ENCODE data around the gene KCND3.

KCND3 gene

GRCh38 chr1:111848852-111849545 lies 140.5 kb downstream of the KCND3 start:
- DNase-seq (ENCODE audit: low read depth, low spot score), result no peak

DNA sequence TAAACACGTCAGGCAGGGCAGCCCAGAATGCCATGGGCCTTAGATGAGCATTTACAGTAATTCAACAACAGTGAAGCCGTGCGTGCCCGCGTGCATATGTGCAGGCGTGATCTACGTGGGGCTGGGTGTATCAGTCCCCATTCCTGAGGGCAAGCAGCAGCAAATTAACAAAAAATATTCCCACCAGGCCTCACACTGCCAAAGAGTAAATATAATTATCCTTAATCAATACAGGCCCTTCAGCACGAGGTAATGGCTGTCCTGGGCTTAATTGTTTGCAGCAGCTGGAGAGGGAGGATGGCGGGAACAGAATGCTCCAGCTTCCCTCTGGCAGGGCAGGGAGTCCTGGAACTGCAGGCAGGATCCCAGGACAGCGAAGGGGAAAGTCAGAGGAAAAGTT lies 142.0 kb downstream of the KCND3 start:
- no peak for DNase-seq (ENCODE audit: low read depth, low spot score)

DNA sequence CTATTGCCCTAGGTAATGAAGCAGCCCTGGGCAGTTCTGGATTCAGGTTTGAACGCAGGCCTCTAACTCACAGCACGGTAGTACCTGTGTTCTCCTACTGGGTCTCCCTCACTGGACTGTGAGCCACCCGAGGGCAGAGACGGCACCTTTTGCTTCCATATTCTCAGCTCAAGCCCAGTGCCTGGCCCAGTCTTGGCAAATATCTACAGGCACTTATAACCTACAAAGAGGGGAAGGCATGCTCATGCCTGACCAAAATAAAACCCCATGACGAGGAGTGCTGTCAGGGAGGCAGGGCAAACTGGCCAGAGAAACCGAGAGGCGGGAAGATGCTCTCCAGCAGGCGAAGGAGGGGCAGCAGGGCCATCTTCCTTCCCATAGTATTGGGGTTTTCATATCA lies 142.6 kb downstream of the KCND3 start:
- DNase-seq (ENCODE audit: low read depth, low spot score), result no peak

GRCh38 chr1:111843177-111843576 lies 146.3 kb downstream of the KCND3 start:
- no peak for DNase-seq (ENCODE audit: low read depth, low spot score)

GRCh38 chr1:111842411-111842810 lies 147.1 kb downstream of the KCND3 start:
- no peak for DNase-seq (ENCODE audit: low read depth, low spot score)

GRCh38 chr1:111841746-111842145 lies 147.7 kb downstream of the KCND3 start:
- no peak for DNase-seq (ENCODE audit: low read depth, low spot score)

- DNase-seq (ENCODE audit: low read depth, low spot score), result no peak
Measured at GRCh38 chr1:111841189-111841588, 148.3 kb downstream of the KCND3 start.

GRCh38 chr1:111837393-111837792 lies 152.1 kb downstream of the KCND3 start:
- DNase-seq (ENCODE audit: low read depth, low spot score), result no peak

DNA sequence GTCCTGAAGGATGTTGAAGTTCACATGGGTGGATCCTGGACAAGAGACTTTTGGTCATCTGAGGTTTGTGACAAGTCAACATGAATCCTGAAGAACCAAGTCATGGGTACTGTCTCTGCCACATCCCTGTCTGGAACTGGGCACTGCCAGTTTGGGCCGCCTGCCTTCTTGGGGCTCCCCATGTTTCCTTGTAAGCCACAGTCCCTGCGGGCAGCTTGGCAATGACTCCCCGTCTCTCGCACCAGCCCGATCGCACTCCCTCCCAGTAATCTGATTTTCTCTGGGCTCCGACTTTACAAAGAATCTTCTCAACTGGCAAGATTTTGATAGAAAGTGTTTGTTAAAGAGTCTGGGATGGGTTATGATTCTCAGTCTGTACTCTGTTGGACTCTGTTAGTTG lies 153.4 kb downstream of the KCND3 start:
- DNase-seq (ENCODE audit: low read depth, low spot score), result no peak

DNA sequence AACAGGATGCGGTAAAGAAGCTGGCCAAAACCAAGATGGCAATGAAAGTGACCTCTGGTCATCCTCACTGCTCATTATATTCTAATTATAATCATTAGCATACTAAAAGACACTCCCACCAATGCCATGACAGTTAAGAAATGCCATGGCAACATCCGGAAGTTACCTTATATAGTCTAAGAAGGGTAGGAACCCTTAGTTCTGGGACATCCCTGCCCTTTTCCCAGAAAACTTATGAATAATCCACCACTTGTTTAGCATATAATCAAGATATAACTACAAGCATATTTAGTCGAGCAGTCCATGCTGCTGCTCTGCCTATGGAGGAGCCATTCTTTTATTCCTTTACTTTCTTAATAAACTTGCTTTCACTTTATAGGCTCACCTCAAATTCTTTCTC lies 154.0 kb downstream of the KCND3 start:
- DNase-seq (ENCODE audit: low read depth, low spot score), result no peak

DNA sequence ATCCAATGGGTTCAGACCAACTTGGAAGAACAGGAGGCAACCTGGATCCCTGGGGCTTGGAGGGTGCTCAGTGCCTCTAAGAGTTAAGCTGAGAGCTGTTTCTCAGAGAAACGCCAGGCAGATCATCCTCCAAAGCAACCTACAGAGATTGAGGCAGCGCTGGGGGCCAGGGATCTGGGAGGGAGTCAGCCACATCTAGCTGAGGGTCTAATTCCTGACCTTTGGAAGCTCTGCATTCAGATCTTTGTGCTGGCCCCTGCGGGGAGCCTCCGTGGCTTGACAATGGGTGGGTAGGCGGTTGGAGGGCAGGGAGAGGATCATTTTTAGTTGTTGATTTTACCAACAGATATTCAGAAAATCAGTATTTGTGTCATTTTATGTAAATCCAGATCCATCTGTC lies 154.5 kb downstream of the KCND3 start:
- no peak for DNase-seq (ENCODE audit: low read depth, low spot score)

DNA sequence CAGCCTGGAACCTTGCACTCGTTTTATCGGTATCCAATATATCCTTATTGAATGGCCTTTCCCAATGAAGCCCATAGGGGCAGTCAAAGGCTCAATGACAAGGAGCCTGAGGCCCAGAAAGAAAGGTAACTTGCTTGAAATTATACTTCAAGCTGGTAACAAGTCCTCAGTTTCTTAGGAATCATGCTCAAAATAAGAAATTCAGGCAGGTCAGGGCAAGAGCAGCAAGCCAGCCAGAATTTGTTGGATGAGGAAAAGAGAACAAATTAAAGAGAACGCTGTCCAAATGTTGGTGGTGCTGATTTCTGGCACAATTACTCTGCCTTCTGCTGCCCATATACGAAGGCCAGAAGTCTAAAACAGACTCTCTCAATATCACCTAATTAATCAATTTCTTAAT lies 156.1 kb downstream of the KCND3 start:
- no peak for DNase-seq (ENCODE audit: low read depth, low spot score)

- DNase-seq (ENCODE audit: low read depth, low spot score), result no peak
Measured at GRCh38 chr1:111832521-111833155, 156.8 kb downstream of the KCND3 start.

GRCh38 chr1:111831153-111831552 lies 158.3 kb downstream of the KCND3 start:
- no peak for DNase-seq (ENCODE audit: low read depth, low spot score)

DNA sequence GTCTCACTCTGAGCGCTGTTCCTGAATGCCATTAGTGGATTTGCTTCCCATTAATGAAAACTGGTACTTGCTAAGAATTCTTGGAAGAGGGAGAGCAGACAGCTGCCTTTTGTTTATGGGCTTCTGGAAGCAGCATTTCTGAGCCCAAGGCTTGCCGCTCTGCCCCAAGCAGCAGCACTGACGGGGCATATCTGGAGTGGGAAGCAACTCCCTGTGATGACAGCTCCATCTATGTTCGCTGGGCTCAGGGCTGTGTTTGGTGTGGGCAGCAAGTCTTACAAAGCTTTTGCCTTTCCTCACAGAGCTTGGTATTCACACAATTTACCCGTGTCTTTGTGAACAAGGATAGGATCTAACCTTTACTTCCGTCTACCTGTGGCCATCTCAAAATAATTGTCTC lies 161.5 kb downstream of the KCND3 start:
- DNase-seq (ENCODE audit: low read depth, low spot score), result no peak

GRCh38 chr1:111826278-111826677 lies 163.2 kb downstream of the KCND3 start:
- no peak for DNase-seq (ENCODE audit: low read depth, low spot score)

- DNase-seq (ENCODE audit: low read depth, low spot score), result no peak
Measured at GRCh38 chr1:111825217-111825616, 164.3 kb downstream of the KCND3 start.

DNA sequence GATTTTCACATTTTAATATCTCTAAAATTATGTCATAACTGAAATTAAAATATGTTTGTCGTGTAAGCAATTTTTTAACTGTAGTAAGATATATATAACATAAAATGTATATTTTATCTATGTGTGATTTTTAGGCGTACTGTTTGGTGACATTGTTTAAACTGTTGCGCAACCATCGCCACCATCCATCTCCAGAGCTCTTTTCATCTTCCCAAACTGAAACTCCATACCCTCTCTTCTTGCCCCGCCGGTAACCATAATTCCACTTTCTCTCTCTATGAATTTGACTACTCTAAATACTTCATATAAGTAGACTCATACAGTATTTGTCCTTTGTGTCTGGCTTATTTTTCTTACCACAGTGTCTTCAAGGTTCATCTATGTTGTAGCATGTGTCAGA lies 167.3 kb downstream of the KCND3 start:
- no peak for DNase-seq (ENCODE audit: low read depth, low spot score)

DNA sequence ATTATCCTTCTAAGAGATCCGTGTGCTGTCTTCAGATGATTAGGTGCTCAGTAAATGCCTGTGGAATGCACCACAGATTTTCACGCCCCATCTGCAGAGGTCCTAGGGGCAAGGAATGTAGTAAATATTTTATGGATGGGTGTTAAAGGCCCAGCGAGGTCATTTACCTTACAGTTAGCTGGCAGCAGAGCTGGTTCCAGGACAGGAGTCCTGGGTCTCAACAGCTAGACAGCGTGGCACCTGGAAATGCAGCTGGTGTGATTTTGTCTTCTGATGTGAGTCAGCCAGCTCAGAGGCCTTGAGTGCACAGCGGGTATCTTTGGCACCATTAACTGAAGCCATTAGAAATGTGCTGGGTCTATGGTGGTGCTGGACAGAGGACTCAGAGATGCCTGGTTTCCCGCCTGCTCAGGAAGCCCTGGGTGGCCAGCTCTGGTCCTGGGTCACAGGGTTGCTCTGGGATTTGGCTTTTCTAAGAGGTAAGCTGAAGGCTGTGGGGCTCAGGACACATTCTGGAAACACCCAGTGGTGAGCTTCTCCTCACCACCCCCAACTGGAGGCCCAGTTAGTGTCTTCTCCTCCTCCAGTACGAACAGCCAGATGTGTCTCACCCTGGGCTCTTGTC lies 168.2 kb downstream of the KCND3 start:
- no peak for DNase-seq (ENCODE audit: low read depth, low spot score)

DNA sequence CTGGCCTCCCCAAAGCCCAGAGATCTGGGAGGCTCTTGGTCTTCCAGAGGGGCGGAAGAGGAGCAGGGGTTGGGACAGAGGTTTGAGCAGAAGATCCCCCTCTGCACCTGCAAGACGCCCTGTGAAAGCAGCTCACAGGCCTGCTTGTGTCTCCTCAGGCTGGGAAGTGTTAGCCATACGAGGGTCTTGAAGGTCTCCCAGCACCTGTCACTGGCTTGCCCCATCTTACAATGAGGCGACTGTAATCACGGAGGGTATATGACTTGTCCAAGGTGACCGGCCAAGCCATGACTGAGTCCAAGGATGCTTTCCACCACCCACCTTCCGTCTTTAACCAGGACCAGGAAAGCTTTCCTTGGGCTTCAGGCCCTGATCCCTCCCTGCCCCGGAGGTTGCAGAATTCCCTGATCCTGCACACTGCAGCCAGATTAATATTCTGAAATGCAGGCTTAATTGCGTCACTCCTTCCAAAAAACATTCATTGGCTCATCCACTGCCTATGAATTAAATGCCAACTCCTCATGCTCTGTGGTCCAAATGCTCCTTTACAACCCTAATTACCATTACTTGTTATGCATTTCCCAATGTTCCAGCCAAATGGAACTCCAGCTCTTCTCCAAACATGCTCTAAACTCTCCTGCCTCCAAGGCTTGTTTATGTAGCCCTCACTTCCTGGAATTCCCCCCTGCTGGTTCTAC lies 169.8 kb downstream of the KCND3 start:
- DNase-seq (ENCODE audit: low read depth, low spot score), result no peak

GRCh38 chr1:111818546-111818945 lies 170.9 kb downstream of the KCND3 start:
- no peak for DNase-seq (ENCODE audit: low read depth, low spot score)

DNA sequence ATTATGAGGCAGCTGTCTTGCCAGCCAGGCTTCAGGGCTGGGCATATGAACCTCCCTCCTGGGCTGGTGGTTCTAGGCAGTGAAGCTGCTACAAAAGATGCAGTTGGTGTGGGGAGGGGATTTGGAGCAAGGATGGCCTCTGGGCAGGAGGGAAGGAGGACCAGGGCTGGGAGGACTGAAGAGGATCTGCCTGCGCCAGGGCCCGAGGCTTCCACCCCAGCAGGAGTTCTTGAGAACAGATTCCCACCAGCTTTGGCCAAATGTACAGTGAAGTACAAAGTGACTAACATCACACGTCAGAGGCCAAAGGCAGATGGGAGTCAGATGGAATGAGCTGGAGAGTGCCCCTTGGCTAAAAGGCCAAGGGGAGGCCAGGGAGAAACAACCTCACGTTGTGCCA lies 171.4 kb downstream of the KCND3 start:
- DNase-seq (ENCODE audit: low read depth, low spot score), result no peak

- DNase-seq (ENCODE audit: low read depth, low spot score), result no peak
Measured at GRCh38 chr1:111814642-111815041, 174.8 kb downstream of the KCND3 start.

Data from brain pericyte (primary cell).